ENCODE results near the gene PARP11.
"Not testable (repeated sequence)": the region's sequence is repeated elsewhere in the genome, so short reads cannot be mapped to it uniquely, and the experiment has no call there.

Gene PARP11

GRCh38 chr12:3863756-3864155 is 9.4 kb downstream of the PARP11 start:
- no peak for TF ChIP-seq CTCF (IDR thresholded peaks at IDR 0.05; ENCODE audit: low read depth, low read length)
- DNase-seq (ENCODE audit: extremely low read depth, low read depth): no peak

- no peak for DNase-seq (ENCODE audit: extremely low read depth, low read depth)
- no peak for TF ChIP-seq CTCF (IDR thresholded peaks at IDR 0.05; ENCODE audit: low read depth, low read length)
These were observed 30.7 kb downstream of the PARP11 start for GRCh38 chr12:3842517-3842916.

GRCh38 chr12:3841783-3842182 is 31.4 kb downstream of the PARP11 start:
- DNase-seq (ENCODE audit: extremely low read depth, low read depth): no peak
- no peak for TF ChIP-seq CTCF (IDR thresholded peaks at IDR 0.05; ENCODE audit: low read depth, low read length)

- DNase-seq (ENCODE audit: extremely low read depth, low read depth): not testable (repeated sequence)
These were observed 32.4 kb downstream of the PARP11 start for GRCh38 chr12:3840833-3841232.

GRCh38 chr12:3839745-3840144 is 33.5 kb downstream of the PARP11 start:
- DNase-seq (ENCODE audit: extremely low read depth, low read depth): not testable (repeated sequence)

GRCh38 chr12:3838701-3839548 is 34.3 kb downstream of the PARP11 start:
- not testable (repeated sequence) for DNase-seq (ENCODE audit: extremely low read depth, low read depth)

GRCh38 chr12:3838076-3838475 is 35.1 kb downstream of the PARP11 start:
- TF ChIP-seq CTCF (IDR thresholded peaks at IDR 0.05; ENCODE audit: low read depth, low read length): no peak
- DNase-seq (ENCODE audit: extremely low read depth, low read depth): no peak

- no peak for TF ChIP-seq CTCF (IDR thresholded peaks at IDR 0.05; ENCODE audit: low read depth, low read length)
- DNase-seq (ENCODE audit: extremely low read depth, low read depth): no peak
These were observed 36.1 kb downstream of the PARP11 start for GRCh38 chr12:3837049-3837448.

- no peak for DNase-seq (ENCODE audit: extremely low read depth, low read depth)
- TF ChIP-seq CTCF (IDR thresholded peaks at IDR 0.05; ENCODE audit: low read depth, low read length): no peak
These were observed 36.6 kb downstream of the PARP11 start for GRCh38 chr12:3836641-3837040.
